HepG2 (cell line): ENCODE results near the gene FN1. TPM values are rescaled to one million over a fixed set of nuclear protein-coding genes. Genes with fewer than 3 reads are reported as not detected.

ENCODE experiments used
- ATAC-seq: fragments of 200-7000 bp; cut with Tn5 transposase; 3 replicates; pipeline ENCODE4 v1.9.1; 2020; ENCODE audit warnings: mild to moderate bottlenecking, moderate library complexity
- BruUV-seq: library from RNA; stranded (reverse); fragments of 400-500 nt; replicated peaks from 2 replicates; lab custom pipeline; 2021; lab: Mats Ljungman, UMichigan
- CTCF ChIA-PET: fragments of 300-600 bp; formaldehyde crosslinking; extraction: SDS; loops from one replicate; lab custom pipeline; 2021; ENCODE audit warnings: low total read pairs, inconsistent platforms, low intra/inter-chr PET ratio; lab: Yijun Ruan, JAX
- POLR2A ChIA-PET: fragments of 350-600 bp; sonication (Branson Sonifier 250); formaldehyde crosslinking; loops from one replicate; lab custom pipeline; 2020; ENCODE audit warnings: antibody characterized with exemption, inconsistent platforms; lab: Yijun Ruan, JAX
- DNase-seq: peaks from one replicate; pipeline ENCODE4 v3.0.0-alpha.2; 2015; ENCODE audit warnings: low spot score
- FAIRE-seq: peaks from 3 replicates; lab custom pipeline; 2011; peaks lifted over from hg19 to GRCh38; lab: Jason Lieb, UNC
- H2AFZ ChIP-seq: one replicate; pipeline ENCODE4 v1.6.1; 2011; ENCODE audit warnings: low read length, inconsistent platforms
- H3K27ac ChIP-seq: fragments of 300-600 bp; 3 replicates; pipeline ENCODE4 v1.8.0; 2011; ENCODE audit warnings: mixed run types, mild to moderate bottlenecking, mixed read lengths, low read length, inconsistent platforms; ENCODE audit not compliant: insufficient read depth; ENCODE audit errors: extremely low read length
- H3K27me3 ChIP-seq, 2 experiments: fragments of 200-600 bp in 1 of 2; 2 replicates in 1 of 2; 3 replicates in 1 of 2; pipeline versions ENCODE4 v1.6.0 to v1.8.0; 2011; ENCODE audit warnings: low read length in 2 of 2, mild to moderate bottlenecking in 2 of 2, moderate library complexity in 2 of 2, inconsistent platforms in 1 of 2; ENCODE audit not compliant: insufficient read depth in 2 of 2, control insufficient read depth in 1 of 2
- H3K36me3 ChIP-seq, 2 experiments: fragments of 200-600 bp in 1 of 2; replicated peaks in 1 of 2; 2 replicates in 1 of 2; 3 replicates in 1 of 2; pipeline versions ENCODE4 v1.5.1 to v1.8.0; 2011; ENCODE audit warnings: low read length in 2 of 2, inconsistent platforms in 1 of 2; ENCODE audit not compliant: insufficient read depth in 2 of 2, control insufficient read depth in 1 of 2
- H3K4me1 ChIP-seq: 2 replicates; pipeline ENCODE4 v1.5.1; 2012; ENCODE audit warnings: low read length, inconsistent platforms; ENCODE audit not compliant: insufficient read depth
- H3K4me2 ChIP-seq: 2 replicates; pipeline ENCODE4 v1.6.0; 2011; ENCODE audit warnings: low read depth, low read length, inconsistent platforms
- H3K4me3 ChIP-seq, 3 experiments: fragments of 200-600 bp in 1 of 3; sonication (generic), shearing (Covaris generic) in 1 of 3; replicated peaks in 1 of 3; 2 replicates each; pipeline ENCODE4 v1.5.1; 2011 to 2016; ENCODE audit warnings: low read length in 3 of 3, inconsistent platforms in 2 of 3, low read depth in 2 of 3, mild to moderate bottlenecking in 2 of 3, control low read depth in 1 of 3, mixed read lengths in 1 of 3; ENCODE audit not compliant: insufficient read depth in 1 of 3
- H3K79me2 ChIP-seq: one replicate; pipeline ENCODE4 v1.6.1; 2011; ENCODE audit warnings: low read length, inconsistent platforms; ENCODE audit not compliant: insufficient read depth
- H3K9ac ChIP-seq: 2 replicates; pipeline ENCODE4 v1.6.0; 2011; ENCODE audit warnings: mild to moderate bottlenecking, low read depth, low read length, inconsistent platforms; ENCODE audit not compliant: insufficient read depth
- H3K9me3 ChIP-seq: 2 replicates; pipeline ENCODE4 v1.5.1; 2012; ENCODE audit warnings: mild to moderate bottlenecking, low read length
- H4K20me1 ChIP-seq: 2 replicates; pipeline ENCODE4 v1.6.0; 2011; ENCODE audit warnings: inconsistent platforms, mild to moderate bottlenecking, low read length, moderate library complexity; ENCODE audit not compliant: insufficient read depth
- ASH2L ChIP-seq: fragments of 300-600, 200-600 bp; sonication (generic); IDR thresholded peaks from 2 replicates; pipeline ENCODE4 v1.7.0; 2017; ENCODE audit warnings: low read depth, mild to moderate bottlenecking, moderate library complexity, mixed read lengths, low read length; ENCODE audit not compliant: insufficient read length
- BCL6 ChIP-seq: IDR thresholded peaks from 2 replicates; pipeline ENCODE4 v1.6.1; 2016; ENCODE audit warnings: missing genetic modification reagents, missing compliant biosample characterization
- ERF ChIP-seq: IDR thresholded peaks from 2 replicates; pipeline ENCODE4 v1.6.1; 2018; ENCODE audit warnings: missing biosample characterization, missing genetic modification reagents
- MEIS2 ChIP-seq: sonication (generic); formaldehyde crosslinking; IDR thresholded peaks from 2 replicates; pipeline ENCODE4 v1.9.0; 2021; ENCODE audit warnings: mild to moderate bottlenecking, missing genetic modification reagents
- SIX4 ChIP-seq: sonication (generic); formaldehyde crosslinking; IDR thresholded peaks from 2 replicates; pipeline ENCODE4 v1.4.0; 2020; ENCODE audit warnings: missing genetic modification reagents
- SRSF9 ChIP-seq: fragments of 200-400 bp; formaldehyde crosslinking; IDR thresholded peaks from 2 replicates; pipeline ENCODE4 v1.6.1; 2018; ENCODE audit warnings: borderline replicate concordance, mild to moderate bottlenecking, low read depth, low read length; ENCODE audit not compliant: insufficient read depth, poor library complexity, severe bottlenecking
- ZNF263 ChIP-seq: sonication (generic); formaldehyde crosslinking; IDR thresholded peaks from 2 replicates; pipeline ENCODE4 v1.4.0; 2020; ENCODE audit warnings: missing genetic modification reagents
- ZNF296 ChIP-seq: sonication (generic); formaldehyde crosslinking; conservative IDR thresholded peaks from 2 replicates; pipeline ENCODE4 v1.5.0; 2020; ENCODE audit warnings: mild to moderate bottlenecking, missing genetic modification reagents
- ZNF883 ChIP-seq: sonication (generic); formaldehyde crosslinking; IDR thresholded peaks from 2 replicates; pipeline ENCODE4 v1.5.1; 2020; ENCODE audit warnings: mild to moderate bottlenecking, missing genetic modification reagents; ENCODE audit errors: not compliant biosample characterization
- WGBS: methylation state at CpG from one replicate; pipeline ENCODE4 v1.1.6; 2017; ENCODE audit warnings: low lambda C conversion rate; 5-methylcytosine and 5-hydroxymethylcytosine counted together
- in situ Hi-C: cut with HindIII; loops from 2 replicates; pipeline ENCODE4 v1.10.0; 2017; ENCODE audit warnings: low pct_unique_long_range_greater_than_20kb; ENCODE audit not compliant: extremely low pct_ligation_motif_present
- intact Hi-C: fragments of 100-400 bp; cut with micrococcal nuclease; formaldehyde crosslinking; loops from one replicate; pipeline ENCODE4 v1.10.0; 2022; ENCODE audit not compliant: unreplicated experiment
- polyA plus RNA-seq, 8 experiments: library from polyadenylated mRNA; depleted of rRNA in 3 of 8; stranded (reverse) in 7 of 8; unstranded in 1 of 8; fragments of >200 nt; fragmentation: Illumina TruSeq in 4 of 8; extraction: Trizol in 4 of 8; gene quantifications; 2 replicates each; pipeline versions ENCODE4 v1.2.1 to v1.2.3, GENCODE V29; 2011 to 2016; ENCODE audit warnings: low read depth in 4 of 8, missing spikeins in 1 of 8, mixed read lengths in 1 of 8; ENCODE audit not compliant: insufficient read depth in 1 of 8
- total RNA-seq, 5 experiments: library from RNA; depleted of rRNA; stranded (reverse); fragments of >200 nt; fragmentation: Illumina TruSeq; extraction: Trizol; gene quantifications; 2 replicates each; pipeline ENCODE4 v1.2.3, GENCODE V29; 2016; ENCODE audit warnings: low read depth in 1 of 5

The FN1 gene
- total and polyA plus RNA-seq, 2 of the 13 experiments (the other 11 are each of a cell fraction or from before 2014, with no cell fraction given), result 1,847 to 6,471 TPM

GRCh38 chr2:215328066-215328465 lies 107.8 kb downstream of the FN1 start (continued):
- TF ChIP-seq SRSF9 (no peak), ASH2L (no peak), MEIS2 (CRISPR knock-in tag) (no peak), ZNF296 (no peak), SIX4 (no peak), BCL6 (no peak), ZNF883 (CRISPR knock-in tag) (no peak)

GRCh38 chr2:215324811-215325210 lies 111.1 kb downstream of the FN1 start:
- H3K79me2 ChIP-seq, result peaks cover 58% of the 10 kb centered on the region
- no peak overlapping the region for H2AFZ ChIP-seq
- BruUV-seq, result no TSS peak
- no peak for ATAC-seq
- ChIA-PET CTCF (no interaction called here), POLR2A (no interaction called here)
- H3K27me3 ChIP-seq, result no peaks in the 10 kb centered on the region
- intact Hi-C loops (no loop called here), in situ Hi-C loops (no loop called here)
- no peak for DNase-seq
- H3K9me3 ChIP-seq, result no peaks in the 10 kb centered on the region
- H3K4me2 ChIP-seq, result no peak overlapping the region
- peaks cover 45 to 80% of the 10 kb centered on the region in 2 experiments for H3K36me3 ChIP-seq
- H3K27ac ChIP-seq, result no peak overlapping the region
- H4K20me1 ChIP-seq, result no peaks in the 10 kb centered on the region; the same call in none of the 2 replicates
- H3K9ac ChIP-seq, result no peak overlapping the region
- WGBS, result 93% methylated on average over 6 of the region's 6 CpGs
- peaks cover 4% of the 10 kb centered on the region for H3K4me1 ChIP-seq
- peak; percentile 70 for TF ChIP-seq ZNF263 (CRISPR knock-in tag)
- TF ChIP-seq ERF (CRISPR knock-in tag), result no peak
- no peak overlapping the region for H3K4me3 ChIP-seq
- FAIRE-seq, result no peak
